Measurements from ENCODE around the gene MFSD2B. TPM values are rescaled to one million over a fixed set of nuclear protein-coding genes. Genes with fewer than 3 reads are reported as not detected.

Gene MFSD2B
- polyA plus RNA-seq, 1 donor (not counting 4 experiments of a cell fraction or from before 2014, with no cell fraction given): 0.10 TPM

GRCh38 chr2:24048769-24049484 is 39.0 kb downstream of the MFSD2B start:
- H3K4me2 ChIP-seq (ENCODE audit: control insufficient read depth, extremely low read depth, insufficient read depth, low read depth, low read length): peak overlapping the region; percentile 79
- H3K27me3 ChIP-seq (ENCODE audit: control insufficient read depth, extremely low read depth, insufficient read depth, low read length): no peaks in the 10 kb centered on the region
- H3K36me3 ChIP-seq (ENCODE audit: control insufficient read depth in 2 of 2, extremely low read depth in 1 of 2, insufficient read depth in 2 of 2, low read length in 2 of 2): no peaks in the 10 kb centered on the region
- peak overlapping the region; percentile 82 for H2AFZ ChIP-seq (ENCODE audit: control insufficient read depth, low read length)
- H3K79me2 ChIP-seq (ENCODE audit: control insufficient read depth, insufficient read depth, low read length): peaks cover 10% of the 10 kb centered on the region
- FAIRE-seq (no peak), DNase-seq (ENCODE audit: low read depth, low spot score) (no peak)
- no peaks in the 10 kb centered on the region for H4K20me1 ChIP-seq (ENCODE audit: control insufficient read depth, extremely low read depth, insufficient read depth, low read length)
- TF ChIP-seq CTCF (optimal IDR thresholded peaks at IDR 0.05 in 1 of 3, IDR thresholded peaks at IDR 0.05 in 1 of 3, conservative IDR thresholded peaks at IDR 0.05 in 1 of 3; ENCODE audit: extremely low read depth in 1 of 3, insufficient read depth in 2 of 3, low read length in 3 of 3) (no peak), EZH2 (IDR thresholded peaks at IDR 0.05; ENCODE audit: low read length) (no peak)
- dilution Hi-C loops (cut with MboI; ENCODE audit: extremely low pct_ligation_motif_present, low sequenced_read_pairs): no loop called here
- H3K9me3 ChIP-seq (ENCODE audit: control insufficient read depth, low read depth, low read length): no peaks in the 10 kb centered on the region
- H3K4me3 ChIP-seq (ENCODE audit: control insufficient read depth in 2 of 3, extremely low read depth in 1 of 3, insufficient read depth in 2 of 3, low read depth in 1 of 3, low read length in 3 of 3): peak overlapping the region; percentile 67 to 86 (median 76)
- H3K9me1 ChIP-seq (ENCODE audit: control insufficient read depth, extremely low read depth, insufficient read depth, low read length): no peaks in the 10 kb centered on the region
- H3K27ac ChIP-seq (ENCODE audit: control insufficient read depth, insufficient read depth, low read length): no peak overlapping the region
- peak overlapping the region; percentile 54 for H3K9ac ChIP-seq (ENCODE audit: control insufficient read depth, extremely low read depth, insufficient read depth, low read length)
- peaks cover 10% of the 10 kb centered on the region for H3K4me1 ChIP-seq (ENCODE audit: control insufficient read depth, extremely low read depth, insufficient read depth, low read length)

GRCh38 chr2:24049485-24050021 is 39.7 kb downstream of the MFSD2B start, which contains the start of gene FKBP1B:
Gene FKBP1B (plus strand): TSS chr2:24049741. CDS start chr2:24049850, 109 bp downstream.
- no peak for FAIRE-seq
- Histone ChIP-seq H3K27ac (ENCODE audit: control insufficient read depth, insufficient read depth, low read length) (no peak within 1 kb of the TSS), H3K9ac (ENCODE audit: control insufficient read depth, extremely low read depth, insufficient read depth, low read length) (peak within 1 kb of the TSS; percentile 54), H3K4me3 (ENCODE audit: control insufficient read depth in 2 of 3, extremely low read depth in 1 of 3, insufficient read depth in 2 of 3, low read depth in 1 of 3, low read length in 3 of 3) (peak within 1 kb of the TSS; percentile 67 to 86 (median 76)), H3K27me3 (ENCODE audit: control insufficient read depth, extremely low read depth, insufficient read depth, low read length) (no peaks in the 10 kb centered on the region), H3K4me1 (ENCODE audit: control insufficient read depth, extremely low read depth, insufficient read depth, low read length) (peaks cover 10% of the 10 kb centered on the region), H3K9me3 (ENCODE audit: control insufficient read depth, low read depth, low read length) (no peaks in the 10 kb centered on the region), H2AFZ (ENCODE audit: control insufficient read depth, low read length) (peak within 1 kb of the TSS; percentile 82), H3K79me2 (ENCODE audit: control insufficient read depth, insufficient read depth, low read length) (peaks cover 10% of the 10 kb centered on the region), H3K4me2 (ENCODE audit: control insufficient read depth, extremely low read depth, insufficient read depth, low read depth, low read length) (peak within 1 kb of the TSS; percentile 79), H4K20me1 (ENCODE audit: control insufficient read depth, extremely low read depth, insufficient read depth, low read length) (no peaks in the 10 kb centered on the region), H3K9me1 (ENCODE audit: control insufficient read depth, extremely low read depth, insufficient read depth, low read length) (no peaks in the 10 kb centered on the region), H3K36me3 (ENCODE audit: control insufficient read depth in 2 of 2, extremely low read depth in 1 of 2, insufficient read depth in 2 of 2, low read length in 2 of 2) (no peaks in the 10 kb centered on the region)
- TF ChIP-seq CTCF (optimal IDR thresholded peaks at IDR 0.05 in 1 of 3, IDR thresholded peaks at IDR 0.05 in 1 of 3, conservative IDR thresholded peaks at IDR 0.05 in 1 of 3; ENCODE audit: extremely low read depth in 1 of 3, insufficient read depth in 2 of 3, low read length in 3 of 3): no peak
- no peak for TF ChIP-seq EZH2 (IDR thresholded peaks at IDR 0.05; ENCODE audit: low read length)
- no peak for DNase-seq (ENCODE audit: low read depth, low spot score)
- dilution Hi-C loops (cut with MboI; ENCODE audit: extremely low pct_ligation_motif_present, low sequenced_read_pairs): no loop called here

Measured in keratinocyte (primary cell).